ENCODE measurements around the gene SEC61A1.

DNA sequence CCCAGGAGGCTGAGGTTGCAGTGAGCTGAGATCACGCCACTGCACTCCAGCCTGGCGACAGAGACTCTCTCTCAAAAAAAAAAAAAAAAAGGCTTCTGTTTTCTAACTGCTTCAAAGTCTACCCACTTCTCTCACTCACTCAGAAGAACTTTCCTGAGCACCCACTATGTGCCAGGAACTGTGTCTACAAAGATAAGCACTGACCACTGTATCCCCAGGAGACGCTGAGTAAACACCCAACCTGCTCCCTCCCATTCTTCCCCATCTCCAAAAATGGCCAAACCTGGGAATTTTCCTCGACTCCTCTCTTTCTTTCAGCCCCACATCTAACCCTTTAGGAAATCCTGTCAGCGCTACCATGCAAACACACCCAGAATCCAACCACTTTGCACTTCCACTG is 58.9 kb downstream of the SEC61A1 start:
- TF ChIP-seq EGR1 (IDR thresholded peaks at IDR 0.05; ENCODE audit: low read depth in 2 of 2) (no peak), YY1 (IDR thresholded peaks at IDR 0.05) (no peak), CTCF (IDR thresholded peaks at IDR 0.05; ENCODE audit: low read depth, low read length, missing input control) (no peak), FOXA1 (IDR thresholded peaks at IDR 0.05) (no peak)
